ENCODE measurements around the gene TSPEAR.

The TSPEAR gene

DNA sequence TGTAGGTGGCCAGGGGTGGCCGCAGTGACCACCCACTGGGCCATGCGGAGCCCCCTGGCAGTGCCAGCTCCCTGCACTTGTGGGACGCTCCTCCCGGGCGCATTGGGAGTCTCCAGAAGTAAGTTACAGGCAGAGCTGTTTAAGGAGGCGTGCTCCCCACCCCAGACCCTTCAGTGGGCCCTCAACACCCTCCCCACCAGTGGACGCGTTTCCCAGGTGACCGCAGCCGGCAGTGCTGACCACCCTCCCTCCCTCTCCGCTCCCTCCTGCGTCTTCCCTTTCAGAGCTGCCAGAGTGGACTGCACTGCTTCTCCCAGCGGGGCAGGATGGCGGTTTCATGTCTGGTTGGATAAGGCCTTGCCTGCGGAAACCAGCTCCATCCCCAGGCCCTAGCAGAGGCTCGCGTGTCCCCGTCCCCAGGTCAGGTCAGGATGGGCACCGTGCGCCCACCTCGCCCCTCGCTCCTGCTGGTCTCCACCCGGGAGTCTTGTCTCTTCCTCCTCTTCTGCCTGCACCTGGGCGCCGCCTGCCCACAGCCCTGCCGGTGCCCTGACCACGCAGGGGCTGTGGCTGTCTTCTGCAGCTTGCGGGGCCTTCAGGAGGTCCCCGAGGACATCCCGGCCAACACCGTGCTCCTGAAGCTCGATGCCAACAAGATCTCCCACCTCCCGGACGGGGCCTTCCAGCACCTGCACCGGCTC, 255.0 kb downstream of the TSPEAR start:
- DNase-seq, result no peak

DNA sequence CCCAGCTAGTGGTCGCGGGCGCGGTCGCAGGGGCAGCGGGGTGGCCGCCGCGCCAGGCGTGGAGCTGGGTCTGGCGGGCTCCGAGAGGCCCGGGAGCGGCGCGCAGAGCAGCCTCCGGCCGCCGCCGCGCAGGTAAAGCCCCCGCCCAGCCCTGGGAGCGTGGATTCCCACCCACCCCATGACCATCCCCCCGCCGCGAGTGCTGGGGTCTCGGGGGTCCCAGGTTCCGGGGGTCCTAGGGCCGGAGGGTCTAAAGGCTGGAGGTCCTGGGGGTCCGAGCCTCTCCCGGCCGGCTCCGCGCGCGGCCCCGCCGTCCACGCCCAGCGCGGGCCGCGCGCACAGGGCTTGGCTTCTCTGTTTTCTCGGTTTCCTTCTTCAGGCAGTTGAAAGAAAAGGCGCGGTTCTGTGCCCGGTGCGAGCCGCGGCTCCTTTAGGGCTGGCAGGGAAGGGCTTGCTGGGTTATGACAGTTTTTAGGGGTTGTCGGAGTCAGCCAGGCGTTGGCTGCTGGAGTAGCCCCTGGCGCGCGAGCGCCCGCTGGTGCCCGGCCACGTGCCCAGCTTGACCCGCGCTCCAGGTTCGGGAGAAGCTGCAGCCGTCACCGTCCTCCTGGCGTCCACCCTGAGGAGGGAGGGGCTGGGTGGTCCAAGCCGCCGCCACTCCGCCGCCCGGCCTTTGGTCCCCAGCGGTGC, 255.7 kb downstream of the TSPEAR start:
- peak; percentile 33 to 35 for DNase-seq

DNA sequence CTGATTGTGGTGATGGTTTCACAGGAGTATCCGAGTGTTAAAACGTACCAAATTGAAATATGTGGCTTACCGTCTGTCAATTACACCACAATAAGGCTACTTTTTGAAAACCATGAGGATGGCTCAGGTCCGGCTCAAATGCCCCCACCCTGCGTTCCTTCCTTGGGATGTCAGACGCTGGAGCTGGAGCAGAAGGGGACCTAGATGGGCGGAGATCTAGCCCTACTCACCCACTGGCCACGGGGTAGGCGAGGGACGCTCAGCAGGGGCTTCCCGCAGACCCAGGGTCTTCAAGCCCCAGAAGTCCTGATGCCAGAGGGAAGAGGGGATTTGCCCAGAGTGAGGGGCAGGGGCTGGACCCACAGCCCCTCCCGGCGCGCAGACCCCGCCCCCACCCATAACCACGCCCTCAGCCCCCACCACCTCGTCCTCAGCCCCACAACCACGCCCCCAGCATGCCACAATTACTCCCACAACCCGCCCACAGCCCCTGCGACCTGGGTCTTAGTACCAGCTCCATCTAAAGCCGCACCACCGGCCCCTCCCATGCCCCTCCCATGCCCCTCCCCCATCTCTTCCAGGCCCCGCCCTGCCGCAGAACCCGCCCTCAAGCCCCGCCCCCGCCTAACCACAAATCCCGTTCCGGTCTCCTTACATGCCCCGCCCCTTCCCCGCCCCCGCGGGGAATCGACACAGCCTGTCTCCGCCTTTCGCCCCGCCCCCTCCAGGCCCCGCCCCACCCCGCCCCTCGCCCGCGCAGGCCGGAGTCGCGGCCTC, 256.4 kb downstream of the TSPEAR start, which contains the start of gene LRRC3:
TSS of gene LRRC3 (plus strand) at position 764 of the 777 bp plus-strand sequence. CDS start 1,135 bp downstream, outside the sequence.
- peak; percentile 83 to 93 for DNase-seq

DNA sequence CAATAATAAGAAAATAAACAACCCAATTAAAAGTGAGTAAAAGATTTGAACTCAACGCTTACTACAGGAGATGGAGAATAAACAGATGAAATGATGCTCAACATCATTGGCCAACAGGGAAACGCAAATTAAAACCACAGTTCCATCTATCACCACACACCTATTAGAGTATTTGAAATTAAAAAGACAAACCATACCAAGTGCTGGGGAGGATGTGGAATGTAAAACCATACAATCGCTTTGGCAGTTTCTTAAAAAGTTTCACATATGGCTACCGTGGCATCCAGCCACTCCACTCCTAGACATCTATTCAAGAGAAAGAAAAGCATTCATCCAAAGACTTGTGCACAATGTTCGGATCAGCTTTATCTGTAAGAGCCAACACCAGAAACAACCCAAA, 257.3 kb downstream of the TSPEAR start:
- no peak for DNase-seq

DNA sequence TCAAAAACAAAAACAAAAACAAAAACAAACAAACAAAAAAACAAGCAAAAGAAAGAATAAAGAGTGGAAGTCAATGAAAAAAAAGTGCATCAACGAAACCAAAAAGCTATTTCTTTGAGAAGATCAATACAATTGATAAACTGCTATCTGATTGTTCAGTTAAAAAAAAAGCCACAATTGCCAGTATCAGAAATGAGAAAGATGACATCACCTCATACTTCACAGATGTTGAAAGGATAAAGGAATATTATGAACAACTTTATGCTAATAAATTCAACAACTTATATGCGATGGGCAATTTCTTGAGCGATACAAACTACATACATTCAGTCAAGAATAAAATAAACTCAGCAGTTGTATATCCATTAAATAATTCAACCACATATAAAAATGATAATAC, 258.3 kb downstream of the TSPEAR start:
- DNase-seq, result no peak

DNA sequence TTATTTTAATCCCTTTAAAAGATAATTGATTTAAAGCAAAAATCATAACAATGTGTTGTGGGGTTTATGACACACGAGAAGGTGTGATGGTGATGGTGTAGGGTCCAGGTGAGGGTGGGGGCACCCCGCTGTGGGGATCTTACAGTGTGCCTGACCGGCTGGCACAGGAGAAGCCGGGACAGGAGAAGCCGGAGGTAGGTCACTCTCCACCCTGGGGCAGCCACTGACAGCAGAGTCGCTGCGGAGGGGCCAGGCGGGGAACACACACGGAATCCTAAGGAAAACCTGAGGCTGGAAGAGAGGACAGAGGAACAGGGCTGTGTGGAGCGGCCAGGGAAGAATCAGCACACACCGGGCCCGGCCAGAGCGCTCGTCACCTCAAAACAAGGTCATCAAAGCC, 260.4 kb downstream of the TSPEAR start:
- no peak for DNase-seq

DNA sequence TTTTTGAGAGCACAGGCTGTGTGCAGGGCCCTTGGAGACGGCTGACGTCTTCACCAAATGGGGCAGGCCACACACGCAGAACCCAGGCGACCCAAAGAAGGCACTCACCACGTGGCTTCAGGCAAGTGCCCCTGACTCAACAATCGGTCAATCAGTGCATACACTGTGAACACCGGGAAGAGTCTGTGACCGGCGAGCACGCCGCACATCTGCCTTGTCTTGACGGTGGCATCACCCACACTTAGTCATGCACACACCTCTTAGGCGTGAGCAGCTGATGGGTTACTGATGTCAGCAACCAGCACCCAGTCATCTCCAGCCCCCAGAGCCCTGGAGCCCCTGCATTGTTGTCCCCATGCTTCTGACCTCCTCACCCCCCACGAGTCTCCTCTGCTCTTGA, 261.0 kb downstream of the TSPEAR start:
- no peak for DNase-seq

DNA sequence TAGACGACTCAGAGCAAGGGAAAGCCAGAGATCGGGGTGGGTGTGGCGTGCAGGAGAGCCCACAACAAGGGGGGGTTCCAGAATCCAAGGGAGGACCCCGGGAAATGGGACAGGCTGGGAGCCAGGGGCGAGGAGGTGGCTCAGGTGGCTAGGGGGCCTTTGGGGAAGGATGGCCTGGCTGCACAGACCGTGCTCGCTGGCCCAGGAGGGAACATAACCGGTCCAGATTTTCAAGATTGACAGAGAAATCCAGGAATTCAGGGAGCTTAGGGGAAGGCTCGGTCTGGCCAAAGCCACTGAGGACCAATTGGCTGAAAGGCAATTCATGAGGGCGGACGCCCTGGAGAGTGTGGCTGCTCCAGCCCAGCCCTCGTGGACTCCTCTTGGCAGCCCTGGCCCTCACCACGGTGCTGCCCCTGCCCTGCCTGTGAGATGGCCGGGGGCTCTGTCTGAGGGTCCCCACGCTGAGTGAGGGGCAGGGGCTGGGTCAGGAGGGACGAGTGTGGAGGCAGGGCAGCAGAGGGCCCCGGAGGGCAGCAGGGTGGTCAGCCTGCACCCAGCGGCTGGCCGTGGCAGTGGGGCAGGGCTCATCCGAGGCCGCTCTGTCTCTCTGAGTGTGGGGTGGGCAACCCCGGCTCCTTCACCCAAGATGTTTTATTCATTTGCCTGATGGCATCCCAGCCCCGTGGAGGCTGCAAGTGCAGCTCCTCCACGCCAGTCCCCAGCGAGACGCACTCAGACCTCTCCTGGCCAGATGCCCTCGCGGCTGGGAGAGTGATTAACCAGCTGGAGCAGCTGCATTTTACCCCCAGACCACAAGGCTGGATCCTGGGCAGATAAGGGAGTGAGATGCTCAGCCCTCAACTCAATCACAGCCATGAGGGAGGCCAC, 261.7 kb downstream of the TSPEAR start:
- no peak for DNase-seq

DNA sequence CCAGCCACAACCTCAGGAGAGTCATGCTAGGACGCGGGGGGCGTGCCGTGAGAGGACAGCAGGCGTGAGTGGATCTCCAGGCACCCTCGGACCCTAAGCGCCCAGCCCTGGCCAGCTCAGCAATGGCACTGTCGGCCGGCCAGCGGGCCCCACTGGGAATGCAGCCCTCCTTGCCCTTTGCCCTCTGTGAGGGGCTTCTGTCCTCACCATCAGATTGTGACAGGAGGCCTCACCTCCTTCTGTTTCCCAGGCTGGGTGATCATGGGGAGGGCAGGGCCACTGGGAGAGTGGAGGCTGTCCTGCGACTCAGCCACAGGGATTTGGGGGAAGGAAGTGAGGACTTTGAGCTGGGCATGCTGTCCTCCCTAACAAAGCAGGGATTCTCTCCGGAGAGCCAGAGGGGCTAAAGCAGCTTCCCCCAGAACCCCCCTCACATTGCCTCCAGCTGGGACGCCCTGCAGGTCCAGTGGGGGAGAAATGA, 262.7 kb downstream of the TSPEAR start:
- no peak for DNase-seq

All from inflammatory macrophage (primary cell).